ENCODE measurements around the gene PELO.

- TF ChIP-seq EZH2 (IDR thresholded peaks at IDR 0.05; ENCODE audit: low read depth) = no peak
- no peak for TF ChIP-seq CTCF (conservative IDR thresholded peaks at IDR 0.05)
Observed at GRCh38 chr5:52784737-52785136, 3.0 kb upstream of the PELO start.

Measured in PC-9 (cell line).